GM12892 (cell line): ENCODE measurements around the gene CCL22.
A peak's percentile ranks its signal among the peaks of the same experiment; 100 is the strongest.
"Not testable (repeated sequence)": the region's sequence is repeated elsewhere in the genome, so short reads cannot be mapped to it uniquely, and the experiment has no call there.

Experiments
- DNase-seq: peaks from one replicate; pipeline ENCODE4 v3.0.0; 2011; ENCODE audit not compliant: insufficient read length
- FAIRE-seq: peaks from 2 replicates; lab custom pipeline; 2011; peaks lifted over from hg19 to GRCh38; lab: Jason Lieb, UNC
- POLR2A ChIP-seq: IDR thresholded peaks from 2 replicates; pipeline ENCODE4 v1.6.1; 2011; ENCODE audit warnings: low read depth, low read length, control low read depth
- POLR2AphosphoS5 ChIP-seq: IDR thresholded peaks from 2 replicates; pipeline ENCODE4 v1.6.1; 2011; ENCODE audit warnings: low read depth, low read length, control low read depth
- TAF1 ChIP-seq: IDR thresholded peaks from 2 replicates; pipeline ENCODE4 v1.6.1; 2011; ENCODE audit warnings: low read depth, mild to moderate bottlenecking, control low read depth, low read length, borderline replicate concordance

The CCL22 gene

GRCh38 chr16:57367116-57367752 is 8.7 kb downstream of the CCL22 start:
- FAIRE-seq (no peak), DNase-seq (no peak)
- TF ChIP-seq TAF1 (no peak), POLR2A (no peak), POLR2AphosphoS5 (no peak)

- TF ChIP-seq TAF1 (no peak), POLR2AphosphoS5 (no peak), POLR2A (no peak)
- no peak for FAIRE-seq
- no peak for DNase-seq
These were observed 13.2 kb downstream of the CCL22 start for GRCh38 chr16:57371494-57372371.

DNA sequence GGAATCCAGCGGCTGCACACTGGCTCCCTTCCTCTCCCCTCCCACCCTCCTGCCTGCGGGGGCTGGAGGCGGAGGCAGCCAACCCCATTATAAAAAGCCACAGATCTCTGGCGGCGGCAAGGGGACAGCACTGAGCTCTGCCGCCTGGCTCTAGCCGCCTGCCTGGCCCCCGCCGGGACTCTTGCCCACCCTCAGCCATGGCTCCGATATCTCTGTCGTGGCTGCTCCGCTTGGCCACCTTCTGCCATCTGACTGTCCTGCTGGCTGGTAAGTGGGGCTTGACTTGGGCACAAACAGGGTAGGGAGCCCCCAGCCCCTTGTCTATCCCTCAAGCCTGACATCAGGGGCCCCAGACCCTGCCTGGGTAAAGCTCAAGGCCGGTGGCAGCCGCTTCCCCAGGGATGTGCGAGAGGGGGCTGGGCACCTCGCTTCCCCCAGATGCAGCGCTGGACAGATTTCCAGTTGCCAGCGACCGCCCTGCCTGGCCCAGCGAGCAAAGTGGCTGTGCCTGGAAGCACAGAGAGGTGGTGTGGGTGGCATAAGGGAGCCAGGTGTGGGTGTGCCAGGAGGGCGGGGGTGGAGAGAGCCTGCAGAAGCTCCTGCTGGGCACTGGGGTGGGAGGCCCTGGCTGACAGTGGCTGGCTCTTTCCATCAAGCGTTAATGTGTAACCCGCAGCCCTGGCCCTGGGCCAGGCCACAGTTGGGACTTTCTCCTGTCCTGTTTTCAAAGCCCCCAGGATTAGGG is 14.0 kb downstream of the CCL22 start, which contains the start of gene CX3CL1:
CX3CL1 (plus strand) TSS at position 119 of the 745 bp plus-strand sequence; CDS start at position 198, 79 bp downstream.
- FAIRE-seq (no peak), DNase-seq (no peak)
- TF ChIP-seq POLR2AphosphoS5 (no peak), POLR2A (no peak), TAF1 (no peak)

GRCh38 chr16:57373117-57373947 is 14.7 kb downstream of the CCL22 start:
- DNase-seq (no peak), FAIRE-seq (peak; percentile 72)
- TF ChIP-seq TAF1 (no peak), POLR2A (no peak), POLR2AphosphoS5 (no peak)

DNA sequence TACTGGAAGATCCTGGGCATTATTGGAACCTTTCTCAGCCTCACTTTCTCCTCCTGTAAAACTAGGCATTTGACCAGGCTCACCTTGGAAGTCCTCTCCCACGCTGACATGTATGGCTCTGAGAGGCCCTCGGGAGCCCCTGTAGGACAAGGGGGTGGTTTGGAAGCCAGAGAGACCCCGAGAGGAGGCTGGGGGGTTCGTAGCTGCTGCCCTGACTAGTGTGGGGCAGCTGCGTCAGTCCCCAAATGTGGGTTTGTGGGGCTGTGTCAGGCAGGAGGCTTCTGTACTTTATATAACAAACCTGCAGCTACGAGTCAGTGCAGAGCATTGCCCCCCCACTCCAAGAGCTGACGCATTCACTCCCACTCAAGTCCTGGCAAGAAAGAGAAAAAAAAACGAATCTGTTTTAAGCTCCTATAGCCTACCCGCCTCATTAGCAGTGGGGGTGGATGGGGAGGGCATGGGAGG is 15.5 kb downstream of the CCL22 start:
- FAIRE-seq (no peak), DNase-seq (no peak)
- no peak for TF ChIP-seq POLR2A
- TF ChIP-seq TAF1, result no peak
- no peak for TF ChIP-seq POLR2AphosphoS5

DNA sequence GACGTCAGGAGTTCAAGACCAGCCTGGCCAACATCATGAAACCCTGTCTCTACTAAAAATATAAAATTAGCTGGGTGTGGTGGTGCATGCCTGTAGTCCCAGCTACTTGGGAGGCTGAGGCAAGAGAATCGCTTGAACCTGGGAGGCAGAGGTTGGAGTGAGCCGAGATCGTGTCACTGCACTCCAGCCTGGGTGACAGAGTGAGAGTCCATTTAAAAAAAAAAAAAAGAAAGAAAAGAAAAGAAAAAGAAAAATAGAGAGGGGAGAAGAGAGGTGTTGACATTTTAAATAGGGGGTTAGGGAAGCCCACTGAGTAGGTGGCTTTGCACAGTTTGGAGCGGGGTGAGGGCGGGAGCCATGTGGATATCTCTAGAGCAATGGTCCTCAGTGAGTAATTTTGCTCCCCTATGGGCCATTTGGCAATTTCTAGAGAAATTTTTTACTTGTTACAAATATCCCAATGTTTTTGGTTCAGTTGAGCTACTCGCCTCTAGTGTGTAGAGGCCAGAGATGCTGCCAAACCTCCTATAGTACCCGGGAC is 16.4 kb downstream of the CCL22 start:
- DNase-seq, FAIRE-seq: not testable (repeated sequence)

DNA sequence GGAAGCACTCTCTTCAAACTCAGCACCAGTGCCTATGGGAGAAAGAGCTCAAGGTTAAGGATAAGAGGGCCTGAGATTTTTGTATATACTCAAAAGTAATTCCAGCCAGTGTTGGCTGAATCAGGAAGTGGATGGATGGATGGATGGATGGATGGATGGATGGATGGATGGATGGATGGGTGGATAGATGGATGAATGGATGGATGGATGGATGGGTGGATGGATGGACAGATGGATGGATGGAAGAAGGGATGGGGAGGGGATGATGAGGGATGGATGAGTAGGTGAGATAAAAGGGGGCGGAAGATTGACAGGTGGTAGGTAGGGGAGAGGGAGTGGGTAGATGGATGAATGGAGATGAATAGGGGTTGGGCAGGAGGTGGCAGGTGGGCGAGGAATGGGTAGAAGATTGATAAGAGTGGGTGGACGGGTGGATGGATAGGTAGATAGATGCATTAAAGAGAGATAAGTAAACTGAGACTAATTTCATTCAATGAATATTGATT is 17.8 kb downstream of the CCL22 start:
- FAIRE-seq (peak; percentile 56), DNase-seq (no peak)
- TF ChIP-seq POLR2A, result no peak
- no peak for TF ChIP-seq POLR2AphosphoS5
- no peak for TF ChIP-seq TAF1

- FAIRE-seq, result peak; percentile 99
- DNase-seq, result peak; percentile 72
These were observed 18.7 kb downstream of the CCL22 start for GRCh38 chr16:57377080-57377841.

GRCh38 chr16:57379579-57379978 is 21.0 kb downstream of the CCL22 start:
- DNase-seq (no peak), FAIRE-seq (peak; percentile 74)
- TF ChIP-seq POLR2A, result no peak
- TF ChIP-seq TAF1, result no peak
- no peak for TF ChIP-seq POLR2AphosphoS5

More at GRCh38 chr16:57377080-57377841, 18.7 kb downstream of the CCL22 start:
- TF ChIP-seq TAF1 (no peak), POLR2AphosphoS5 (no peak), POLR2A (no peak)
